Measurements from ENCODE around the gene CEP128.

DNA sequence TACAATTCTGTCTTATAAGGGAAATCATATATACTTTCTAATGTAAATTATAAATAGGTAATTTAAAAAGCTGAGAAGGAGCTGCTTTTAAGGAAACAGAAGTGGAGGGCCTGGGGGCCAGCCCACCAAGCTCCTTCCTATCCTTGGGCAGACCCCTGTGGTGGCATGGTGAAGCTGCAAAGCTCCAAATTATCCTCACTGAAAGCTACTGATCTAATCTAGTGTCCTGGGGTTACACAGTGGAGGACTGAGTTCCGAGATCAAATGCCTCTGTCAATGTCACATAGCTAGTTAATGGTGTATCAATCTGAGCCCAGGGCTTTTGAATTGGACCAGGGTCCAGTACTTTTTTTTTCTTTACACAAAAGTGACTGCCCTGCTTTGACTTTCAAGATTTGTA is 355.4 kb downstream of the CEP128 start:
- TF ChIP-seq CTCF (IDR thresholded peaks at IDR 0.05; ENCODE audit: low read depth, low read length, poor library complexity, severe bottlenecking) (no peak), EZH2phosphoT487 (IDR thresholded peaks at IDR 0.05; ENCODE audit: borderline replicate concordance, low read length) (no peak)
